Vagina (tissue), 2 donors: Measurements from ENCODE around the gene TTC16.

ENCODE experiments used
- CTCF ChIP-seq, 3 experiments: fragments of 450-650 bp in 2 of 3; fragments of 200-600 bp in 1 of 3; sonication (generic) in 1 of 3; IDR thresholded peaks; one replicate each; pipeline ENCODE4 v1.5.1; 2017 to 2019; ENCODE audit warnings: antibody characterized with exemption in 3 of 3, mild to moderate bottlenecking in 2 of 3, moderate library complexity in 2 of 3
- POLR2A ChIP-seq, 2 donors: fragments of 450-650 bp; IDR thresholded peaks; one replicate each; pipeline ENCODE4 v1.6.1; 2017; ENCODE audit warnings: antibody characterized with exemption in 2 of 2, mild to moderate bottlenecking in 2 of 2, moderate library complexity in 2 of 2
- POLR2AphosphoS5 ChIP-seq, 2 donors: sonication (generic); formaldehyde crosslinking; IDR thresholded peaks; one replicate each; pipeline ENCODE4 v1.9.0; 2017; ENCODE audit warnings: antibody characterized with exemption in 2 of 2, mild to moderate bottlenecking in 2 of 2, low read depth in 1 of 2; ENCODE audit not compliant: insufficient read depth in 1 of 2

GRCh38 chr9:127733614-127734013 is 17.7 kb downstream of the TTC16 start:
- TF ChIP-seq CTCF (IDR thresholded peaks at IDR 0.05): no peak
- no peak for TF ChIP-seq POLR2AphosphoS5 (IDR thresholded peaks at IDR 0.05; ENCODE audit: insufficient read depth in 1 of 2, low read depth in 1 of 2)
- no peak for TF ChIP-seq POLR2A (IDR thresholded peaks at IDR 0.05)
